Endodermal cell (in vitro differentiated cells): ENCODE results near the gene CDC20B. TPM values are rescaled to one million over a fixed set of nuclear protein-coding genes. Genes with fewer than 3 reads are reported as not detected.
"Not testable (repeated sequence)": the region's sequence is repeated elsewhere in the genome, so short reads cannot be mapped to it uniquely, and the experiment has no call there.

Experiments
- DNase-seq: peaks from one replicate; pipeline ENCODE4 v3.0.0-alpha.2; 2017
- H3K27ac ChIP-seq: 2 replicates; pipeline ENCODE4 v1.5.1; 2013; ENCODE audit warnings: mild to moderate bottlenecking, low read depth, low read length, moderate library complexity
- H3K27me3 ChIP-seq: 2 replicates; pipeline ENCODE4 v1.6.1; 2013; ENCODE audit warnings: mild to moderate bottlenecking, low read length, moderate library complexity; ENCODE audit not compliant: insufficient read depth, control insufficient read depth, poor library complexity, severe bottlenecking
- H3K36me3 ChIP-seq: 2 replicates; pipeline ENCODE4 v1.7.0; 2013; ENCODE audit warnings: mild to moderate bottlenecking, low read length, moderate library complexity; ENCODE audit not compliant: control insufficient read depth, insufficient read depth
- H3K4me1 ChIP-seq: one replicate; pipeline ENCODE4 v1.7.0; 2013; ENCODE audit warnings: low read length; ENCODE audit not compliant: control insufficient read depth, insufficient read depth
- H3K4me3 ChIP-seq: 2 replicates; pipeline ENCODE4 v1.5.1; 2013; ENCODE audit warnings: mild to moderate bottlenecking, low read length, moderate library complexity
- H3K9ac ChIP-seq: 2 replicates; pipeline ENCODE4 v1.6.1; 2013; ENCODE audit warnings: mild to moderate bottlenecking, low read length, moderate library complexity; ENCODE audit not compliant: poor library complexity, severe bottlenecking; ENCODE audit errors: extremely low read depth
- H3K9me3 ChIP-seq: 2 replicates; pipeline ENCODE4 v1.6.1; 2013; ENCODE audit warnings: mild to moderate bottlenecking, low read length, moderate library complexity; ENCODE audit not compliant: control insufficient read depth
- H3K27ac Mint-ChIP-seq: 2 replicates; pipeline ENCODE4 v1.8.0; 2020; ENCODE audit warnings: mixed read lengths
- H3K27me3 Mint-ChIP-seq: 2 replicates; pipeline ENCODE4 v1.8.0; 2021; ENCODE audit warnings: mild to moderate bottlenecking, mixed read lengths; ENCODE audit not compliant: insufficient read depth
- H3K36me3 Mint-ChIP-seq: 2 replicates; pipeline ENCODE4 v1.8.0; 2020; ENCODE audit warnings: low read depth, mixed read lengths
- H3K4me1 Mint-ChIP-seq: 2 replicates; pipeline ENCODE4 v1.8.0; 2020; ENCODE audit warnings: mixed read lengths
- H3K4me3 Mint-ChIP-seq: 2 replicates; pipeline ENCODE4 v1.8.0; 2020; ENCODE audit warnings: mild to moderate bottlenecking, moderate library complexity, mixed read lengths
- H3K9me3 Mint-ChIP-seq: 2 replicates; pipeline ENCODE4 v1.8.0; 2020; ENCODE audit warnings: mild to moderate bottlenecking, mixed read lengths
- WGBS, 2 experiments: methylation state at CpG; one replicate each; pipeline versions ENCODE4 v1.1.5 to v1.1.7; 2013; ENCODE audit warnings: missing lambda C conversion rate in 2 of 2, mixed read lengths in 1 of 2; ENCODE audit not compliant: insufficient coverage in 1 of 2, insufficient read length in 1 of 2; 5-methylcytosine and 5-hydroxymethylcytosine counted together
- total RNA-seq, 2 donors: library from RNA; stranded (reverse); fragmentation: NEBNext Ultra II Directional in 1 of 2; extraction: Animal tissue kit (Norgen Biotek cat#: 25700) in 1 of 2; gene quantifications; 2 replicates in 1 of 2; 3 replicates in 1 of 2; pipeline ENCODE4 v1.2.1, GENCODE V29; 2021
- TF ChIP-seq, protein P1 (sequence below): fragments of 200-600 bp; sonication (generic); conservative IDR thresholded peaks from 2 replicates; pipeline ENCODE4 v1.5.0; 2021; ENCODE audit warnings: antibody characterized with exemption, mild to moderate bottlenecking

Gene CDC20B
- total RNA-seq, 2 donors from 2014 or later: 0.13 to 0.20 TPM

DNA sequence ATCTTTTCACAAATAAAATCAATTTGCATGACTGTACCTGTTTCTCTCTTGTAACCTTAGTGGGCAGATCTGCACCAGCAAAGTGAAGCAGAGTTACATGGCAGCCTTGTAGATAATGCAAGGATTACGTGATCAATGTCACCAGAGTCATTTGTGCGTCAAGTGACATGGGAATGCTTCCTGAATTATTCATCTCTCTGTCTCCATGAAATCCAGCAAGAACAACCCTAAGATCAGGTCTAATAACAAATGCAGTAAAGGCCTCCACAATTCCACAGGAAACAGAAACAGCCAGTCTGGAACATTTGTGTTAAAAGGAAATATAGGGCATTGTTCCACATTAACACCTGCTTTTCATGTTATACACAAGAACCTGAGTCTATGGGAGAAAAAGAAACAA, 62.8 kb downstream of the CDC20B start:
- Mint-ChIP-seq H3K27me3 (peaks cover 7% of the 10 kb centered on the region), H3K9me3 (no peaks in the 10 kb centered on the region), H3K27ac (peak overlapping the region; percentile 50), H3K4me3 (no peak overlapping the region), H3K4me1 (peaks cover 13% of the 10 kb centered on the region), H3K36me3 (no peaks in the 10 kb centered on the region)
- Histone ChIP-seq H3K9ac (no peak overlapping the region), H3K27me3 (no peaks in the 10 kb centered on the region), H3K36me3 (no peaks in the 10 kb centered on the region), H3K9me3 (no peaks in the 10 kb centered on the region), H3K4me3 (no peak overlapping the region), H3K27ac (no peak overlapping the region), H3K4me1 (no peaks in the 10 kb centered on the region)
- 90 to 100% methylated on average over 2 of the region's 2 CpGs for WGBS, 2 experiments
- no peak for DNase-seq
- TF ChIP-seq, protein P1, sequence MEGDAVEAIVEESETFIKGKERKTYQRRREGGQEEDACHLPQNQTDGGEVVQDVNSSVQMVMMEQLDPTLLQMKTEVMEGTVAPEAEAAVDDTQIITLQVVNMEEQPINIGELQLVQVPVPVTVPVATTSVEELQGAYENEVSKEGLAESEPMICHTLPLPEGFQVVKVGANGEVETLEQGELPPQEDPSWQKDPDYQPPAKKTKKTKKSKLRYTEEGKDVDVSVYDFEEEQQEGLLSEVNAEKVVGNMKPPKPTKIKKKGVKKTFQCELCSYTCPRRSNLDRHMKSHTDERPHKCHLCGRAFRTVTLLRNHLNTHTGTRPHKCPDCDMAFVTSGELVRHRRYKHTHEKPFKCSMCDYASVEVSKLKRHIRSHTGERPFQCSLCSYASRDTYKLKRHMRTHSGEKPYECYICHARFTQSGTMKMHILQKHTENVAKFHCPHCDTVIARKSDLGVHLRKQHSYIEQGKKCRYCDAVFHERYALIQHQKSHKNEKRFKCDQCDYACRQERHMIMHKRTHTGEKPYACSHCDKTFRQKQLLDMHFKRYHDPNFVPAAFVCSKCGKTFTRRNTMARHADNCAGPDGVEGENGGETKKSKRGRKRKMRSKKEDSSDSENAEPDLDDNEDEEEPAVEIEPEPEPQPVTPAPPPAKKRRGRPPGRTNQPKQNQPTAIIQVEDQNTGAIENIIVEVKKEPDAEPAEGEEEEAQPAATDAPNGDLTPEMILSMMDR: no peak

DNA sequence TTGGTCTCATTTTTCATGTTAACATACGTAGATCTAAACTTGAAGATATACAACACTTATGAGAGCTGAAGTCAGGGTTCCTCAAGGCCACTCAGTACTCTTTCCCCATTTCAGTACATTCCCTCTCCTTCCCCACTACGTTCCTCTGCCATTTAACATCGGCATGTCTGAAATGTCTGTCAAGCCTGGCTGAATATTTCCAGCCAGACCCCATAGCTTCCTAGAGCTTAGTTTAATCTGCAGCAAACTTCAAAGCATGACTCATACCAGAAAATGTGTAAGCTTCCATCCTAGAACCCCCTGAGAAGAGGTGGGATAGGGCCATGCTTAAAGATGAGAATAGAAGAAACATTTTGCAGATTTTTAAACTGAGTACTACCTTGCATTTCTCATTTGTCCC, 64.3 kb downstream of the CDC20B start:
- DNase-seq: no peak
- H3K27ac Mint-ChIP-seq: no peak overlapping the region
- Histone ChIP-seq H3K27ac (no peak overlapping the region), H3K4me3 (no peak overlapping the region), H3K9me3 (no peaks in the 10 kb centered on the region), H3K4me1 (no peaks in the 10 kb centered on the region), H3K36me3 (no peaks in the 10 kb centered on the region), H3K27me3 (no peaks in the 10 kb centered on the region), H3K9ac (no peak overlapping the region)
- H3K9me3 Mint-ChIP-seq: no peaks in the 10 kb centered on the region
- WGBS, 2 experiments: 90 to 100% methylated on average over 3 of the region's 3 CpGs
- TF ChIP-seq, protein P1: no peak
- H3K36me3 Mint-ChIP-seq: no peaks in the 10 kb centered on the region
- H3K27me3 Mint-ChIP-seq: peaks cover 5% of the 10 kb centered on the region
- H3K4me3 Mint-ChIP-seq: no peak overlapping the region
- H3K4me1 Mint-ChIP-seq: peaks cover 18% of the 10 kb centered on the region

DNA sequence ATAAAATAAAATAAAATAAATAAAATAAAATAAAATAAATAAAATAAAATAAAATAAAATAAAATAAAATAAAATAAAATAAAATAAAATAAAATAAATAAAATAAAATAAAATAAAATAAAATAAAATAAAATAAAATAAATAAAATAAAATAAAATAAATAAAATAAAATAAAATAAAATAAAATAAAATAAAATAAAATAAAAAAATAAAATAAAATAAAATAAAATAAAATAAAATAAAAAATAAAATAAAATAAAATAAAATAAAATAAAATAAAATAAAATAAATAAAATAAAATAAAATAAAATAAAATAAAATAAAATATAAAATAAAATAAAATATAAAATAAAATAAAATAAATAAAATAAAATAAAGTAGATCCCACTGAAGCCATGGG, 67.0 kb downstream of the CDC20B start:
- H3K4me1 Mint-ChIP-seq: peaks cover 25% of the 10 kb centered on the region
- DNase-seq, H3K9ac ChIP-seq, H3K36me3 ChIP-seq, H3K9me3 ChIP-seq, H3K4me3 ChIP-seq, H3K27ac ChIP-seq, H3K36me3 Mint-ChIP-seq, H3K9me3 Mint-ChIP-seq, H3K27me3 Mint-ChIP-seq, H3K27ac Mint-ChIP-seq, H3K4me1 ChIP-seq, H3K27me3 ChIP-seq, H3K4me3 Mint-ChIP-seq: not testable (repeated sequence)

DNA sequence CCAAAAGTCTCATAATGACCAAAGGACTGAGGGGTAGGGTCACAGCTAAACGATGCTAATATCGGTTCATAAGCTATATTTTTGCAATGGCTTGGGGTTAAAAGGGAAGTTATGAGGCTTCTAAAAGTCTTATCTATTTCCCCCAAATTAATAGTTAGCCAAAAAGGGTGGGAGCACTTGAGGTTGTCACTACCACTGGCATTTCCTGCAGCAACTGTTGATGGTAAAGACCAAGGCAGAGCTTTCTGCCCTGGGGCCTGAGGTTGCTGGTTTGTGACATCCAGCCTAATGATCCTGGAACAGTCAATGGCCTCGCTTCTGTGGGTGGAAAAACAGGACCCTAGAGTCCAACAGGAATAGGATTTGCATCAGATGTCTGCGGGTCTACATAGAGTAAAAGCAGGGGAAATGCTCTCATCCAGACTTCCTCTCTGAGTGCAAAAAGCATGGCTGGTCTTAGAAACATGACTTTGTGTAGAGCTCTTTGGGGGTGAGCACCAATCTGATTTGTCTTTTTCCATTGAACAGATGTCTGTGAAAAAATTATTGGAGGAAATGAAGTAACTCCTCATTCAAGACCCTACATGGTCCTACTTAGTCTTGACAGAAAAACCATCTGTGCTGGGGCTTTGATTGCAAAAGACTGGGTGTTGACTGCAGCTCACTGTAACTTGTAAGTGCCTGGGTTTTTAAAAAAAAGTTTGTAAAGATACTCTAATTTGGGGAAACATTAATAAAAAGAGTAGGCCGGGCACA, 67.9 kb downstream of the CDC20B start:
- no peak overlapping the region for H3K27ac Mint-ChIP-seq
- peaks cover 6% of the 10 kb centered on the region for H3K27me3 Mint-ChIP-seq
- Histone ChIP-seq H3K27me3 (no peaks in the 10 kb centered on the region), H3K9ac (no peak overlapping the region), H3K4me3 (no peak overlapping the region), H3K27ac (no peak overlapping the region), H3K4me1 (no peaks in the 10 kb centered on the region), H3K36me3 (no peaks in the 10 kb centered on the region), H3K9me3 (no peaks in the 10 kb centered on the region)
- peaks cover 5% of the 10 kb centered on the region for H3K9me3 Mint-ChIP-seq
- H3K4me1 Mint-ChIP-seq: peaks cover 20% of the 10 kb centered on the region
- H3K36me3 Mint-ChIP-seq: no peaks in the 10 kb centered on the region
- TF ChIP-seq, protein P1: no peak
- DNase-seq: no peak
- WGBS, 2 experiments: 93 to 96% methylated on average over 3 to 5 of the region's 5 CpGs
- H3K4me3 Mint-ChIP-seq: no peak overlapping the region
